ENCODE measurements around the gene CAMKK2. TPM values are rescaled to one million over a fixed set of nuclear protein-coding genes. Genes with fewer than 3 reads are reported as not detected.
"Not testable (repeated sequence)": the region's sequence is repeated elsewhere in the genome, so short reads cannot be mapped to it uniquely, and the experiment has no call there.

The CAMKK2 gene
- total and polyA plus RNA-seq, 12 donors = 7.5 to 42.9 (median 27.8) TPM

DNA sequence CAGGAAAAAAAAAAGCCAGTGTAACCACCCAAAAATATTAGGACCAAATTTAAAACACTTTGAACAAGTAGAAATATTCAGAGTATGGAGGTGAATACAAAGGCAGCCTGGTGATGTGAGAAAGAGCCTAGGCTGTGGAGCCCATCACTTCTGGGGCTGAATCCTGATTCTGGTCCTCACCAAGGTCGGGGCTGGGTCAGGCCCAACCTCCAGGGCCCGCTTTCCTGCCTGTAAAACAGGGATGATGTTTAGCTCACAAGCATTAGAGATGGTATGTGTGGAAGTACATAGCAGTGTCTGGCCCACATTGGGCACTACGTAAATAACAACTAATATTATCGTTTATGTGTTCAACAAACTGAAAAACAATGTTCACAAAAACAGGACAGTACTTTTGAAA lies 7.8 kb upstream of the CAMKK2 start:
- intact Hi-C loops (cut with DNase I) = no loop called here
- no peaks in the 10 kb centered on the region for H3K9me3 ChIP-seq (replicated peaks in 1 of 3)
- WGBS, 4 donors = 84 to 93% (median 86%) methylated on average over 4 of the region's 4 CpGs
- no peak overlapping the region for H3K4me3 ChIP-seq
- no peaks in the 10 kb centered on the region for H3K27me3 ChIP-seq
- DNase-seq = no peak
- H3K4me1 ChIP-seq (replicated peaks in 1 of 2) = no peaks in the 10 kb centered on the region
- H3K27ac ChIP-seq = no peak overlapping the region
- no peak for TF ChIP-seq POLR2A (IDR thresholded peaks at IDR 0.05)
- TF ChIP-seq, protein P1, sequence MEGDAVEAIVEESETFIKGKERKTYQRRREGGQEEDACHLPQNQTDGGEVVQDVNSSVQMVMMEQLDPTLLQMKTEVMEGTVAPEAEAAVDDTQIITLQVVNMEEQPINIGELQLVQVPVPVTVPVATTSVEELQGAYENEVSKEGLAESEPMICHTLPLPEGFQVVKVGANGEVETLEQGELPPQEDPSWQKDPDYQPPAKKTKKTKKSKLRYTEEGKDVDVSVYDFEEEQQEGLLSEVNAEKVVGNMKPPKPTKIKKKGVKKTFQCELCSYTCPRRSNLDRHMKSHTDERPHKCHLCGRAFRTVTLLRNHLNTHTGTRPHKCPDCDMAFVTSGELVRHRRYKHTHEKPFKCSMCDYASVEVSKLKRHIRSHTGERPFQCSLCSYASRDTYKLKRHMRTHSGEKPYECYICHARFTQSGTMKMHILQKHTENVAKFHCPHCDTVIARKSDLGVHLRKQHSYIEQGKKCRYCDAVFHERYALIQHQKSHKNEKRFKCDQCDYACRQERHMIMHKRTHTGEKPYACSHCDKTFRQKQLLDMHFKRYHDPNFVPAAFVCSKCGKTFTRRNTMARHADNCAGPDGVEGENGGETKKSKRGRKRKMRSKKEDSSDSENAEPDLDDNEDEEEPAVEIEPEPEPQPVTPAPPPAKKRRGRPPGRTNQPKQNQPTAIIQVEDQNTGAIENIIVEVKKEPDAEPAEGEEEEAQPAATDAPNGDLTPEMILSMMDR (IDR thresholded peaks at IDR 0.05) = no peak
- H3K36me3 ChIP-seq (replicated peaks in 1 of 2) = peaks cover 0 to 16% of the 10 kb centered on the region in 2 donors

DNA sequence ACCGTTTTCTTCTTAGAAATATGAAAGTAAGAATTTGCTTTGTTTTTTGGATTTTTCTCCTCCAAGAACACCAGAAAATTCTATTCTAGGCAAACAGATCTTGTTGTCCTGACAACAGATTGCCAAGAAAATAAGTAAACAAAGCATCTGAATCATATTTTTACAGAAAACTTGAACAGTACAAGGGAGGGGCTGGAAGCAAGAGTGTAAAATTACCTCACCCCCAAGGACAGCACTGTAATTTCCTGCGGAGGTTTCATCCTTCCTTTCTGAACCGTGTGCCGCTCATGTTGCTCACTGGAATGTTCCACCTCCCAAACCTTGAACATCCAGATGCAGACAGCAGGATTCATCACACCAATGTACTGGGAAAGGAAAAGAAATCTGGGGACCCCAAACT lies 5.4 kb upstream of the CAMKK2 start:
- intact Hi-C loops (cut with DNase I) = no loop called here
- H3K27ac ChIP-seq = no peak overlapping the region
- no peaks in the 10 kb centered on the region for H3K27me3 ChIP-seq
- TF ChIP-seq POLR2A (IDR thresholded peaks at IDR 0.05) = no peak
- TF ChIP-seq, protein P1 (IDR thresholded peaks at IDR 0.05) = no peak
- H3K9me3 ChIP-seq (replicated peaks in 1 of 3) = no peaks in the 10 kb centered on the region
- DNase-seq = peak in 1 of 7 donors; percentile 27
- no peaks in the 10 kb centered on the region for H3K36me3 ChIP-seq (replicated peaks in 1 of 2)
- no peak overlapping the region for H3K4me3 ChIP-seq
- 26 to 46% (median 34%) methylated on average over 4 of the region's 4 CpGs for WGBS, 4 donors
- peaks cover 6 to 11% of the 10 kb centered on the region in 2 donors for H3K4me1 ChIP-seq (replicated peaks in 1 of 2)

DNA sequence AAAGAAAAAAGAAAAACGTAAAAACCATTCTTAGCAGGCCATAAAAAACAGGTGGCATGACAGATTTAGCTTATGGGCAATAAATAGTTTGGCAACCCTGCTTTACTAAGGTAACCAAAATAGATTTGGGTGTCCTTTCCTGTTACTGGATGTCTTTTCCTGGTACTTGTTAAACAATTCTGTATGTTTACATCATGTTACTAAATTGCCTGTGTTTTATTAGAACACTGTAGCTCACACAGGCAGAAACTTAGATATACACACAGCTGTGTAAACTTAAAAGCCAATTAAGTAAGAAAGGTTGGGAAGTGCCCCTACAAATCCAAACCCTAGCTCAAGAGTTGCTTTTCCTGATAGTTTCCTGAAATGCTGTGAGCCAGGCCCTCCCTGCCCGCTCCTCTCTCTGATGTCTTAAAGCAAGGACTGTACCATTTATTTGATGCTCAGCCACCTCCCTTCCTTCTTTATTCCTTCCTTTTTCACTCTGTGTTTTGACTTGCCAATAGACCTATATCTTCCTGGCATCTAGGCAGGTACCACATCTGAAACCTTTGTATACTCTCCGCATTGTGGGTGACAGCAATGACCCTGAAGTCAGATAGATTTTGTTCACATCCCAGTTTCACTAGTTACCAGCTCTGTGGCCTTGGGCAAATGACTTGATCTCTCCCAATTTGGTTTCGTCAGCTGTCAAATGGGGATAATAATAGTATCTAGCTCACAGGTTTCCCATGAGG lies 3.7 kb upstream of the CAMKK2 start:
- Histone ChIP-seq H3K4me1 (replicated peaks in 1 of 2) (peaks cover 13 to 18% of the 10 kb centered on the region in 2 donors), H3K4me3 (no peak overlapping the region), H3K9me3 (replicated peaks in 1 of 3) (no peaks in the 10 kb centered on the region), H3K27me3 (no peaks in the 10 kb centered on the region), H3K36me3 (replicated peaks in 1 of 2) (no peaks in the 10 kb centered on the region), H3K27ac (no peak overlapping the region)
- intact Hi-C loops (cut with DNase I) = no loop called here
- 66 to 83% (median 80%) methylated on average over 4 of the region's 4 CpGs for WGBS, 4 donors
- peak in 1 of 7 donors; percentile 9 for DNase-seq
- no peak for TF ChIP-seq POLR2A (IDR thresholded peaks at IDR 0.05)
- TF ChIP-seq, protein P1 (IDR thresholded peaks at IDR 0.05) = no peak

DNA sequence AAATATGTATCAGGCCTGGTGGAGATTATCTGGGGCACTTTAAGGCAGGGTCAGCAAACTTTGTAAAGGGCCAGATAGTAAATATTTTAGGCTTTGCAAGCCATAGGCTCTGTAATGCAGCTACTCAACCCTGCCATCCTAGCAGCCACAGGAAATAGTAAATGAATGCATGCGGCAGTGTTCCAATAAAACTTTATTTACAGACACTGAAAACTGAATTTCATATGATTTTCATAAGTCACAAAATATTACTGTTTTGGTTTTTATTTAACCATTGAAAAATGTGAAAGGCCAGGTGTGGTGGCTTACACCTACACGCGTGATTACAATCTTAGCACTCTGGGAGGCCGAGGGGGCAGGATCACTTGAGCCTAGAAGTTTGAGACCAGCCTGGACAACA lies 3.2 kb upstream of the CAMKK2 start:
- TF ChIP-seq, protein P1 (IDR thresholded peaks at IDR 0.05) = no peak
- no peak for TF ChIP-seq POLR2A (IDR thresholded peaks at IDR 0.05)
- Histone ChIP-seq H3K27me3 (no peaks in the 10 kb centered on the region), H3K27ac (no peak overlapping the region), H3K4me3 (no peak overlapping the region), H3K36me3 (replicated peaks in 1 of 2) (no peaks in the 10 kb centered on the region), H3K9me3 (replicated peaks in 1 of 3) (no peaks in the 10 kb centered on the region), H3K4me1 (replicated peaks in 1 of 2) (peaks cover 17 to 24% of the 10 kb centered on the region in 2 donors)
- WGBS, 4 donors = 96 to 99% (median 97%) methylated on average over 4 of the region's 4 CpGs
- DNase-seq = peak in 1 of 7 donors; percentile 36
- intact Hi-C loops (cut with DNase I) = no loop called here

DNA sequence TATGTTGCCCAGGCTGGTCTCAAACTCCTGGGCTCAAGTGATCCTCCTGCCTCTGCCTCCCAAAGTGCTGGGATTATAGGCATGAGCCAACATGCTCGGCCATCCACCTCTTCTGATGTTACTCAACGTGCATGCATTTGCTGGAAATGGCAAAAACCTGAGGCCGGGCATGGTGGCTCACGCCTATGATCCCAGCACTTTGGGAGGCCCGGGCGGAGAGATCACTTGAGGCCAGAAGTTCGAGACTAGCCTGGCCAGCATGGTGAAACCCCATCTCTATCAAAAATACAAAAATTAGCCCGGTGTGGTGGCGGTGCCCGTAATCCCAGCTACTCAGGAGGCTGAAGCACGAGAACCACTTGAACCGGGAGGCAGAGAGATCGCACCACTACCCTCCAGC lies 1.9 kb upstream of the CAMKK2 start:
- H3K36me3 ChIP-seq (replicated peaks in 1 of 2); H3K9me3 ChIP-seq (replicated peaks in 1 of 3); H3K4me3 ChIP-seq; DNase-seq; H3K27ac ChIP-seq; H3K27me3 ChIP-seq; intact Hi-C loops (cut with DNase I): not testable (repeated sequence)
- peaks cover 17 to 29% of the 10 kb centered on the region in 2 donors for H3K4me1 ChIP-seq (replicated peaks in 1 of 2)
- WGBS, 4 donors = 95 to 100% (median 97%) methylated on average over 7 to 13 of the region's 13 CpGs
